Measurements from ENCODE around the gene ARMC6.
"Not testable (repeated sequence)": the region's sequence is repeated elsewhere in the genome, so short reads cannot be mapped to it uniquely, and the experiment has no call there.

The ARMC6 gene

DNA sequence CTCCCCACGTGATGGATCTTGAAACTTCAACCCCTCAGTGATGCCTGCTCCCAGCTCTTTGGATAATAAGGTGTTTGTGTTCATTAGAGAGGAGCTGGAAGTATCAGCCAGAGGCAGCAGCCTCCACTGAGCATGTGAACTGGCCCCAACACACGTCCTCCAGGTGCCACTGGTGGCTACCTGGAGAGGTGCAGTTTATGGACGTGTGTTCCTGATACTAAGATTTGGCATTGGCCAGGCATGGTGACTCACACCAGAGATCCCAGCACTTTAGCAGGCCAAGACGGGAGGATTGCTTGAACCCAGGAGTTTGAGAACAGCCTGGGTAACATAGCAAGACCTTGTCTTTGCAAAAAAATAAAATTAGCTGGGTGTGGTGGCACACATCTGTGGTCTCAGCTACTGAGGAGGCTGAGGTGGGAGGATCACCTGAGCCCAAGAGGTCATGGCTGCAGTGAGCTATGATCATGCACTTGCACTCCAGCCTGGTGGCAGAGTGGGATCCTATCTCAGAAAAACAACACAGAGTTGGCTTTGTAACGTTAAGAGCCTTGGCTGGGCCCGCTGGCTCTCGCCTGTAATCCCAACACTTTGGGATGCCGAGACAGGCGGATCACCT lies 64.8 kb downstream of the ARMC6 start:
- H3K4me3 ChIP-seq (ENCODE audit: low read depth, low read length), result no peak overlapping the region
- no peak for DNase-seq (ENCODE audit: low read depth)
- TF ChIP-seq, protein P1, sequence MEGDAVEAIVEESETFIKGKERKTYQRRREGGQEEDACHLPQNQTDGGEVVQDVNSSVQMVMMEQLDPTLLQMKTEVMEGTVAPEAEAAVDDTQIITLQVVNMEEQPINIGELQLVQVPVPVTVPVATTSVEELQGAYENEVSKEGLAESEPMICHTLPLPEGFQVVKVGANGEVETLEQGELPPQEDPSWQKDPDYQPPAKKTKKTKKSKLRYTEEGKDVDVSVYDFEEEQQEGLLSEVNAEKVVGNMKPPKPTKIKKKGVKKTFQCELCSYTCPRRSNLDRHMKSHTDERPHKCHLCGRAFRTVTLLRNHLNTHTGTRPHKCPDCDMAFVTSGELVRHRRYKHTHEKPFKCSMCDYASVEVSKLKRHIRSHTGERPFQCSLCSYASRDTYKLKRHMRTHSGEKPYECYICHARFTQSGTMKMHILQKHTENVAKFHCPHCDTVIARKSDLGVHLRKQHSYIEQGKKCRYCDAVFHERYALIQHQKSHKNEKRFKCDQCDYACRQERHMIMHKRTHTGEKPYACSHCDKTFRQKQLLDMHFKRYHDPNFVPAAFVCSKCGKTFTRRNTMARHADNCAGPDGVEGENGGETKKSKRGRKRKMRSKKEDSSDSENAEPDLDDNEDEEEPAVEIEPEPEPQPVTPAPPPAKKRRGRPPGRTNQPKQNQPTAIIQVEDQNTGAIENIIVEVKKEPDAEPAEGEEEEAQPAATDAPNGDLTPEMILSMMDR (IDR thresholded peaks at IDR 0.05; ENCODE audit: control insufficient read depth, extremely low read depth, insufficient read depth), result no peak

DNA sequence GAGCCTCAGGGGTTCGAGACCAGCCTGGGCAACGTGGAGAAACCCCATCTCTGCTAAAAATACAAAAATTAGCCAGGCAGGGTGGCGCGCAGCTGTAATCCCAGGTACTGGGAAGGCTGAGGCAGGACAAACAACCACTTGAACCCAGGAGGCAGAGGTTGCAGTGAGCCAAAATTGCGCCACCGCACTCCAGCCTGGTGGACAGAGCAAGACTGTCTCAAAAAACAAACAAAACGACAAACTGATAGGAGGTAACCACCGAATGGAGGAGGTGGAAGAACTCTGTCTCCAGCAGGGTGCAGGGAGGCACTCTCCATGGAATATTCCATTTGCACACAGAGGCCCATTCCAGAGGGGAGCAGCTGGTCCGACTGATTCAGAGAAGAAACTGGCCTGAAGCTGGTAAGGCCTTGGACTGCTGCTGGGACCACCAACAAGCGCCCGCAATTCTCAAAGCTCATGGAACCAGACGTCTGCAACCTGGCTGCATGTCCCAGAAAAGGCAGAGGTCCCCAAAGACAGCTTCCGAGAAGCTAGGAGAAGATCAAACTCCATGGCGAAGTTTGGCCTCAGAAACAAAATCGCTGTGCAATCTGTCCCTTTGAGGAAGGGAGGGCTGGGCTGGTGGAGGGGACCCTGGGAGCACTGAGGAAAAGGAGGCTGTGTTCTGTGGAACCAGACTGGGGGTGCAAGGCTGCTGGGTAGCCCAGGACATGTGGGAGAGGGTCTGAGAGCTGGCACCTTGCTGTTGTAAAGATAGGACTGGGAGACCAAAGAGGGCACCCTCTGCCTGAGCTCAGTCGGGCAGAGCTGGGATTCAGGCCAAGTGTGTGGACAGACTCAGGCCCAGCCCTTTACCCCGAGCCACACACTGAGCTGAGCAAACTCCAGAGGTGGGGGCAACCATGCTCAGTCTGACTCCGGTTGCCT lies 65.6 kb downstream of the ARMC6 start:
- no peak overlapping the region for H3K4me3 ChIP-seq (ENCODE audit: low read depth, low read length)
- DNase-seq (ENCODE audit: low read depth), result no peak
- TF ChIP-seq, protein P1 (IDR thresholded peaks at IDR 0.05; ENCODE audit: control insufficient read depth, extremely low read depth, insufficient read depth), result no peak

DNA sequence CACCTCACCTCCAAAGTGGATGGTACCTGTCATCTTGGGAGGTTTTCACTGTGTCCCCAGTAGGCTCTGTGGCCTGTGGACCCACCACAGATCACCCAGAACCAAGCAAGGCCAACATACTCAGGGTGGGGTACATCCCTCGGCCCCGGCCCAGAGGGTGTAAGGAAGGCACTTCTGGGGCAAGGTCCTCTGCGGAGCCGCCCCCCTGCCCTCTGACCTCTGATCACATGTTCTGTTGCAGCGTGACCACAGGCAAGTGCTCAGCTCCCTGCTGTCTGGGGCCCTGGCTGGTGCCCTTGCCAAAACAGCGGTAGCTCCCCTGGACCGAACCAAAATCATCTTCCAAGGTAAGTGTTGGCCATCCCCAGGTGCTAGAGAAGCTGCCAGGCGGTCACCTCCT lies 68.1 kb downstream of the ARMC6 start:
- TF ChIP-seq, protein P1 (IDR thresholded peaks at IDR 0.05; ENCODE audit: control insufficient read depth, extremely low read depth, insufficient read depth), result no peak
- H3K4me3 ChIP-seq (ENCODE audit: low read depth, low read length), result no peak overlapping the region
- DNase-seq (ENCODE audit: low read depth), result no peak

DNA sequence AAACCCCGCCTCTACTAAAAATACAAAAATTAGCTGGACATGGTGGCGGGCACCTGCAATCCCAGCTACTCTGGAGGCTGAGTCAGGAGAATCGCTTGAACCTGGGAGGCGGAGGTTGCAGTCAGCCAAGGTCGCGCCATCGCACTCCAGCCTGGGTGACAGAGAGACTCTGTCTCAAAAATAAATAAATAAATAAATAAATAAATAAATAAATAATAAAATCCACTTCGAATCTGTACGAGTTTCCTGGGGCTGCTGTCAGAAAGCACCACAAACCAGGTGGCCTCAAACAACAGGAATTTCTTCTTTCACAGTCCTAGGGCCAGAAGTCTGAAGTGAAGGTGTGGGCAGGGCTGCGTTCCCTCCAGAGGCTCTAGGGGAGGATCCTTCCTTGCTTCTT lies 69.2 kb downstream of the ARMC6 start:
- not testable (repeated sequence) for DNase-seq (ENCODE audit: low read depth); H3K4me3 ChIP-seq (ENCODE audit: low read depth, low read length)

DNA sequence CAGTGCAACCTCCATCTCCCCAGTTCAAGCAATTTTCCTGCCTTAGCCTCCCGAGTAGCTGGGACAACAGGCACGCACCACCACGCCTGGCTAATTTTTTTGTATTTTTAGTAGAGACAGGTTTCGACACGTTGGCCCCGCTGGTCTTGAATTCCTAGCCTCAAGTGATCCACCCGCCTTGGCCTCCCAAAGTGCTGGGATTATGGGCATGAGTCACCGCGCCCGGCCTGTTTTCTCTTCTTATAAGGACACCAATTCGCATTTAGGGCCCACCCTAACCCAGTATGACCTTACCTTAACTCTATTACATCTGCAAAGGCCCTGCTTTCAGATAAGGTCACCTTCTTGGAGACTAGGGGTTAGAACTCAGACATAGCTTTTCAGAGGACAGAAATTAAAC lies 69.8 kb downstream of the ARMC6 start:
- DNase-seq (ENCODE audit: low read depth), result no peak
- TF ChIP-seq, protein P1 (IDR thresholded peaks at IDR 0.05; ENCODE audit: control insufficient read depth, extremely low read depth, insufficient read depth), result no peak
- H3K4me3 ChIP-seq (ENCODE audit: low read depth, low read length), result no peak overlapping the region

DNA sequence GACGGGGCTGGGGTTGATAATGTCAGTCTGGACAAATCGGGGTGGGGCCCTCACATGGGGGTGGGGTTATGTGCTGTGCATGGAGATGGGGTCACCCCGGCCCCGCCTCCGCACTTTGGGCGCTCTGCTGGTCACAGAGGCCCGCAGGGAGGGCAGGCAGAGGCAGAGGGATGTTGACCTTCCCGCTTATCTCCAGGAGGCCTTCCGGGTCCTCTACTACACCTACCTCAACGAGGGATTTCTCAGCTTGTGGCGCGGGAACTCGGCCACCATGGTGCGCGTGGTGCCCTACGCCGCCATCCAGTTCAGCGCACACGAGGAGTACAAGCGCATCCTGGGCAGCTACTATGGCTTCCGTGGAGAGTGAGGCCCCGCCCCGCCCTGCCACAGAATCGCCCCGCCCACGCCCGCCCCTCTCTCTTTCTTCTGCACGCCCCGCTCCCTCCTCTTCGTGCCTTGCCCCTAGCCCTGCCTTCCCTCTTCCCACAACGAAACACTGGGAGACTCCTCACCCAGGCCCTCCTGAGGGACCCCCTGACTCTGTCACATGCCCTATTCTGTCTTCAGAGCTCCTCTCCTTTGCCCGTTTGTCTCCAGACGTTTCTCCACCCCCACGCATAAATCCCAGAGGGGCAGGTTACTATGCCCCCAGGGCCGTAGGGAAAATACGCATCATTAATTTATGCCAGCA lies 72.1 kb downstream of the ARMC6 start:
- H3K4me3 ChIP-seq (ENCODE audit: low read depth, low read length), result no peak overlapping the region
- no peak for DNase-seq (ENCODE audit: low read depth)
- TF ChIP-seq, protein P1 (IDR thresholded peaks at IDR 0.05; ENCODE audit: control insufficient read depth, extremely low read depth, insufficient read depth), result no peak

DNA sequence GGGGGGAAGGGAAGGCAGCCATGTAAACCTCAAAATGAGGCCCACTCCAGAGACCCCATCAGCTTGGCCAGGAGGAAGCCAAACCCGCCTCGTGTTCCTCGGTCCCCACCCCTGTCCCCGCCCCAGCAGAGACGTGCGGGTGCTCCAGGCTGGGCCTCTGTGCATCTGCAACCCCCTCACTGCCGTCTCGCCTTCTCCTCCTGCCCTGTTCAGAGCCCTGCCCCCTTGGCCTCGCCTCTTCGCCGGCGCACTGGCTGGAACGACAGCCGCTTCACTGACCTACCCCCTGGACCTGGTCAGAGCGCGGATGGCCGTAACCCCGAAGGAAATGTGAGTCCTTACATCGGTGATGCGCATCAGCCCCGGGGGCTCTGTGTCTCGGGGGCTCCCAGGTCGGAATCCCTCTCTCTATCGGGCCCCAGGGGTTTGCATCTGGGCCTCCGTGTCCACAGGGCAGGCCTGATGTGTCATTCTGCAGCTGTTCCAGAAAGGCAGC lies 72.7 kb downstream of the ARMC6 start:
- no peak for DNase-seq (ENCODE audit: low read depth)
- H3K4me3 ChIP-seq (ENCODE audit: low read depth, low read length), result no peak overlapping the region
- TF ChIP-seq, protein P1 (IDR thresholded peaks at IDR 0.05; ENCODE audit: control insufficient read depth, extremely low read depth, insufficient read depth), result no peak

DNA sequence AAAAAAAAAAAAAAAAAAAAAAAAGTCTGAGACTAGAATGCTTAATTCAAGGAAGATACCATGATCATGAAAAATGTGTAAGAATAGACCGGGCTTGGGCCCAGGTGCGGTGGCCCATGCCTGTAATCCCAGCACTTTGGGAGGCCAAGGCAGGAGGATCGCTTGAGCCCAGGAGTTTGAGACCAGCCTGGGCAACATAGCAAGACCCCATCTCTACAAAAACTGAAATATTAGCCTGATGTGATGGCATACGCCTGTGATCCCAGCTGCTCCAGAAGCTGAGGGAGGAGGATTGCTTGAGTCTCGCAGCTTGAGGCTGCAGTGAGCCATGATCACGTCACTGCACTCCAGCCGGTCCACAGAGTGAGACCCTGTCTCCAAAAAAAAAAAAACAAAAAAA lies 73.5 kb downstream of the ARMC6 start:
- DNase-seq (ENCODE audit: low read depth); H3K4me3 ChIP-seq (ENCODE audit: low read depth, low read length): not testable (repeated sequence)
